Fibroblast of lung (primary cell): ENCODE measurements around the gene AGK. TPM values are rescaled to one million over a fixed set of nuclear protein-coding genes. Genes with fewer than 3 reads are reported as not detected.

ENCODE experiments used
- DNase-seq, 2 donors: peaks; one replicate each; pipeline versions ENCODE4 v3.0.0 to v3.0.0-alpha.2; 2010; ENCODE audit warnings: low read depth in 2 of 2
- H2AFZ ChIP-seq: 2 replicates; pipeline ENCODE4 v1.5.1; 2012; ENCODE audit warnings: low read length, control low read depth, inconsistent platforms
- H3K27ac ChIP-seq: 2 replicates; pipeline ENCODE4 v1.5.1; 2011; ENCODE audit warnings: low read length, control low read depth; ENCODE audit not compliant: insufficient read depth
- H3K27me3 ChIP-seq: 2 replicates; pipeline ENCODE4 v1.5.1; 2011; ENCODE audit warnings: mild to moderate bottlenecking, low read length; ENCODE audit not compliant: control insufficient read depth, insufficient read depth
- H3K36me3 ChIP-seq: 2 replicates; pipeline ENCODE4 v1.5.1; 2011; ENCODE audit warnings: low read length; ENCODE audit not compliant: control insufficient read depth, insufficient read depth
- H3K4me1 ChIP-seq: 2 replicates; pipeline ENCODE4 v1.5.1; 2011; ENCODE audit warnings: low read length; ENCODE audit not compliant: control insufficient read depth, insufficient read depth; ENCODE audit errors: extremely low read depth
- H3K4me2 ChIP-seq: 2 replicates; pipeline ENCODE4 v1.5.1; 2011; ENCODE audit warnings: low read length, control low read depth; ENCODE audit not compliant: insufficient read depth; ENCODE audit errors: extremely low read depth
- H3K4me3 ChIP-seq, 4 experiments: fragments of 200-600 bp in 1 of 4; sonication (generic) in 1 of 4; replicated peaks in 1 of 4; 2 replicates each; pipeline ENCODE4 v1.5.1; 2011 to 2016; ENCODE audit warnings: low read length in 4 of 4, low read depth in 3 of 4, mild to moderate bottlenecking in 3 of 4, control low read depth in 2 of 4, inconsistent platforms in 1 of 4, mixed read lengths in 1 of 4; ENCODE audit not compliant: insufficient read depth in 1 of 4; ENCODE audit errors: control extremely low read depth in 1 of 4
- H3K79me2 ChIP-seq: 2 replicates; pipeline ENCODE4 v1.5.1; 2012; ENCODE audit warnings: mild to moderate bottlenecking, low read length, inconsistent platforms; ENCODE audit not compliant: control insufficient read depth, insufficient read depth
- H3K9ac ChIP-seq: 2 replicates; pipeline ENCODE4 v1.5.1; 2011; ENCODE audit warnings: mild to moderate bottlenecking, low read length, control low read depth; ENCODE audit not compliant: insufficient read depth
- H3K9me3 ChIP-seq: 2 replicates; pipeline ENCODE4 v1.5.1; 2012; ENCODE audit warnings: low read depth, low read length; ENCODE audit not compliant: control insufficient read depth, insufficient read depth
- H4K20me1 ChIP-seq: 2 replicates; pipeline ENCODE4 v1.5.1; 2011; ENCODE audit warnings: low read length; ENCODE audit not compliant: control insufficient read depth, insufficient read depth; ENCODE audit errors: extremely low read depth
- EZH2 ChIP-seq: IDR thresholded peaks from 2 replicates; pipeline ENCODE4 v1.5.1; 2012; ENCODE audit warnings: low read length, control low read depth, mild to moderate bottlenecking; ENCODE audit errors: missing control alignments
- polyA plus RNA-seq, 2 donors: library from polyadenylated mRNA; depleted of rRNA in 1 of 2; stranded (reverse) in 1 of 2; unstranded in 1 of 2; fragments of >200 nt; gene quantifications; 2 replicates each; pipeline ENCODE4 v1.2.1, GENCODE V29; 2011 to 2012; ENCODE audit warnings: missing spikeins in 1 of 2
- total RNA-seq: library from RNA; depleted of rRNA; stranded (reverse); fragments of >200 nt; gene quantifications from 2 replicates; pipeline ENCODE4 v1.2.1, GENCODE V29; 2014
- TF ChIP-seq, protein P1 (sequence below), 2 donors: IDR thresholded peaks in 1 of 2; conservative IDR thresholded peaks in 1 of 2; 1 replicate in 1 of 2; 2 replicates in 1 of 2; pipeline ENCODE4 v1.5.1; 2011 to 2012; ENCODE audit warnings: low read length in 2 of 2, control low read depth in 1 of 2, inconsistent platforms in 1 of 2, low read depth in 1 of 2, mild to moderate bottlenecking in 1 of 2

The AGK gene
- total and polyA plus RNA-seq, 2 donors (not counting 1 experiment from before 2014, with no cell fraction given) = 20.8 to 42.5 TPM

DNA sequence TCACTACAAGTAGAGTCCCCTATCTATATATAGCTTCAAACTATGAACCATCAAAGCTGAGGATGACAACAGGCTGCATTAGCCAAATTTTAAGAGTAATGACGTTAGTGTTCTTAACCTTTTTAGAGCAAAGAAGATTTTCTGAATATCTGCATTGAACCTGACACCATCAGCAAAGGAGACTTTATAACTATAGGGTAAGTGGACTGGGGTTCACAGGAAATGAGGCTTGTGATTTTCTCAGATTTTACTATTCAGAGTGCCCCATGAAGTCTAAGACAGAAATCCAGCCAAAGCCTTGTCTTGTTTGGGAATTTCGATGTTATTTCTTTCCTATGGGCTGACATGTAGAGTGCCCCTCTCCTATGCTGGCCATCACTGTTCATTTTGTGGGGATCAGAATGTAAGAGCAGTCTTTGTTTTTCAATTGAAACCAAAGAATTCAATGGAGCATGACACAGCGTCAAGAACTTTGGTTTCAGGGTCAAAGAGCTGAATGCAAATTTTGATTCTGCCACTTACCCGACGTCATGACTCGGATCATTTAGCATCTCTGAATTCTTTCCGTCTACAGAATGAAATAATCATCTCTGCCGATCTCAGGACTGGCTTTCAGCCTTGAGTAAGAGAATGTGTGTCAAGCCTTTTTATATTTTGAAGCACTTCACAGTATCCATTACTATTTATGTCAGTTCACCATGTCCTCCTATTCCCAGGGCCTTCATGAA lies 98.1 kb downstream of the AGK start:
- peak in 1 of 2 donors; percentile 62 for DNase-seq
- no peaks in the 10 kb centered on the region for H3K27me3 ChIP-seq
- H3K4me1 ChIP-seq = no peaks in the 10 kb centered on the region
- H3K27ac ChIP-seq = no peak overlapping the region
- no peaks in the 10 kb centered on the region for H3K36me3 ChIP-seq
- H3K9me3 ChIP-seq = no peaks in the 10 kb centered on the region
- TF ChIP-seq EZH2 = no peak
- TF ChIP-seq, protein P1, sequence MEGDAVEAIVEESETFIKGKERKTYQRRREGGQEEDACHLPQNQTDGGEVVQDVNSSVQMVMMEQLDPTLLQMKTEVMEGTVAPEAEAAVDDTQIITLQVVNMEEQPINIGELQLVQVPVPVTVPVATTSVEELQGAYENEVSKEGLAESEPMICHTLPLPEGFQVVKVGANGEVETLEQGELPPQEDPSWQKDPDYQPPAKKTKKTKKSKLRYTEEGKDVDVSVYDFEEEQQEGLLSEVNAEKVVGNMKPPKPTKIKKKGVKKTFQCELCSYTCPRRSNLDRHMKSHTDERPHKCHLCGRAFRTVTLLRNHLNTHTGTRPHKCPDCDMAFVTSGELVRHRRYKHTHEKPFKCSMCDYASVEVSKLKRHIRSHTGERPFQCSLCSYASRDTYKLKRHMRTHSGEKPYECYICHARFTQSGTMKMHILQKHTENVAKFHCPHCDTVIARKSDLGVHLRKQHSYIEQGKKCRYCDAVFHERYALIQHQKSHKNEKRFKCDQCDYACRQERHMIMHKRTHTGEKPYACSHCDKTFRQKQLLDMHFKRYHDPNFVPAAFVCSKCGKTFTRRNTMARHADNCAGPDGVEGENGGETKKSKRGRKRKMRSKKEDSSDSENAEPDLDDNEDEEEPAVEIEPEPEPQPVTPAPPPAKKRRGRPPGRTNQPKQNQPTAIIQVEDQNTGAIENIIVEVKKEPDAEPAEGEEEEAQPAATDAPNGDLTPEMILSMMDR (conservative IDR thresholded peaks at IDR 0.05 in 1 of 2, IDR thresholded peaks at IDR 0.05 in 1 of 2; ENCODE audit: low read depth in 1 of 2, low read length in 2 of 2) = no peak
- H2AFZ ChIP-seq = no peak overlapping the region
- H3K79me2 ChIP-seq = no peaks in the 10 kb centered on the region
- no peak overlapping the region for H3K9ac ChIP-seq
- no peak overlapping the region for H3K4me3 ChIP-seq
- no peaks in the 10 kb centered on the region for H4K20me1 ChIP-seq
- no peak overlapping the region for H3K4me2 ChIP-seq

DNA sequence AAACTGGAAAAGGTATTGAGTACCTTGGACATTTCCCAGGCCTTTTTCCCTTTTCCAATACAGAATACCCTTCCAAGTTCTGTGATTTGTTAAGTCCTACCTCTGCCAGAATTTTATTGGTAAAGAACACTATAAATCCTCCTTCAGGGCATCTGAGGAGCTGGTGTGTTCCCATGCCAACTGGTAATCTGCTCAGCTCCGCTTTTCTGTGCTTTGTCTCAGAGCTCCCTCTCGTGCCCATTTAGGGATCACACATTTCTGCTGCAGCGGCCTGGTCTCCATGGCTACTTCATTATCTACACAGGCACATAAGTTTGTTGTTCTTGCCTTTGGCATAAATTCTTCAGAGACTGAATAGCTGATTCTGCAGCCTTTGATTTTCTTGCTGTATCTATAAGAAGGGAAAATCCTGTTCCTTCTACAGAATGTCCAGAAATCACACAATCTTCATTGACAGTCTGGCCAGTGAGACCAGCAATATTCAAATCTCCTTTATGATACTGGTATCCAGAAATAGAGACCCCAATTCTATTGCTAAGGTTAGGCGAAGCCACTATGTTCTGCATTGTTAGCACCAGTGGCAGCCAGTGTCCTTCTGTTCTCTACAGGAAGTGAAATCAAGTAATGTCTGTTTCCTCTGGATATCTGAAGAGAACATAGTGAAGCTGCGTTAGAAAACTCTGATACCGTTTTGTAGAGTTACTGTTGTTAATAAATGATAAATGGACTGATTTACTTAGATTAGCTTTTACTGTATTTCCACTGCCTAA lies 98.8 kb downstream of the AGK start:
- Histone ChIP-seq H4K20me1 (no peaks in the 10 kb centered on the region), H2AFZ (no peak overlapping the region), H3K4me3 (no peak overlapping the region), H3K4me2 (no peak overlapping the region), H3K4me1 (no peaks in the 10 kb centered on the region), H3K79me2 (no peaks in the 10 kb centered on the region), H3K27ac (no peak overlapping the region), H3K9ac (no peak overlapping the region), H3K36me3 (no peaks in the 10 kb centered on the region), H3K27me3 (no peaks in the 10 kb centered on the region), H3K9me3 (no peaks in the 10 kb centered on the region)
- TF ChIP-seq EZH2 = no peak
- TF ChIP-seq, protein P1 (conservative IDR thresholded peaks at IDR 0.05 in 1 of 2, IDR thresholded peaks at IDR 0.05 in 1 of 2; ENCODE audit: low read depth in 1 of 2, low read length in 2 of 2) = peak; percentile 88 to 91
- DNase-seq = peak; percentile 82 to 93

DNA sequence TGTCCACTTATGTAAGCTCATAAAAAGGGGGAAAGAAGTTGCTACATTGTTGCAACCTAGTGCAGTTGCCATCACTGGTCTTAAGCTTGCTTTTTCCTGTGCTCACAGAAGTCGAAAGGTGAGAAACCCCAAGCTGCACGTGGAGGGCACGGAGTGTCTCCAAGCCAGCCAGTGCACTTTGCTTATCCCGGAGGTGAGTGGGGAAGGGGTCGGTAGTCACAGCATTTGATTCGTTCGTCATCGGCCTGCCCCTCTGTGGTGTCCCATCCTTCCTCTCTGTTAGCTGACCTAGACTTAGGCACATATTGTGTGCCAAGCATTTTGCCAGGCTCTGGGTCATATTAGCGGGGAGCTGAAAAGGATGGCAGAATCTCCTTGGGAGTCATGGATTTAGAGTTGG lies 100.2 kb downstream of the AGK start:
- no peak overlapping the region for H3K4me2 ChIP-seq
- H3K36me3 ChIP-seq = no peaks in the 10 kb centered on the region
- H3K9ac ChIP-seq = no peak overlapping the region
- H3K27me3 ChIP-seq = no peaks in the 10 kb centered on the region
- H3K4me1 ChIP-seq = no peaks in the 10 kb centered on the region
- H4K20me1 ChIP-seq = no peaks in the 10 kb centered on the region
- H3K9me3 ChIP-seq = no peaks in the 10 kb centered on the region
- no peak for DNase-seq
- no peaks in the 10 kb centered on the region for H3K79me2 ChIP-seq
- H3K27ac ChIP-seq = no peak overlapping the region
- TF ChIP-seq, protein P1 (conservative IDR thresholded peaks at IDR 0.05 in 1 of 2, IDR thresholded peaks at IDR 0.05 in 1 of 2; ENCODE audit: low read depth in 1 of 2, low read length in 2 of 2) = no peak
- no peak for TF ChIP-seq EZH2
- H2AFZ ChIP-seq = no peak overlapping the region
- no peak overlapping the region for H3K4me3 ChIP-seq
